ENCODE data around the gene MRPS5. TPM values are rescaled to one million over a fixed set of nuclear protein-coding genes. Genes with fewer than 3 reads are reported as not detected.

MRPS5 gene
- total RNA-seq, 2 donors from 2014 or later: 57.9 to 59.0 TPM

DNA sequence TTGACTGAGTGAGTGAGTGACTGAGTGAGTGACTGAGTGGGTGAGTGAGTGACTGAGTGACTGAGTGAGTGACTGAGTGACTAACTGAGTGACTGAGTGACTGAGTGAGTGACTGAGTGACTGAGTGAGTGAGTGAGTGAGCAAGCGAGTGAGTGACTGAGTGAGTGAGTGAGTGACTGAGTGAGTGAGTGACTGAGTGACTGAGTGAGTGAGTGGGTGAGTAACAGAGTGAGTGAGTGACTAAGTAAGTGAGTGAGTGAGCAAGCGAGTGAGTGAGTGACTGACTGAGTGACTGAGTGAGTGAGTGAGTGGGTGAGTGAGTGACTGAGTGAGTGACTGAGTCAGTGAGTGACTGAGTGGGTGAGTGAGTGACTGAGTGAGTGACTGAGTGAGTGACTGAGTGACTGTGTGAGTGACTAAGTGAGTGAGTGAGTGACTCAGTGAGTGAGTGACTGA, 84.2 kb downstream of the MRPS5 start:
- H3K9ac ChIP-seq (ENCODE audit: extremely low read depth, low read length, poor library complexity, severe bottlenecking): no peak overlapping the region
- H3K4me1 ChIP-seq (ENCODE audit: control insufficient read depth, insufficient read depth, low read length): no peaks in the 10 kb centered on the region
- peaks cover 6% of the 10 kb centered on the region for H3K9me3 ChIP-seq (ENCODE audit: control insufficient read depth, low read length)
- no peak overlapping the region for H3K27ac ChIP-seq (ENCODE audit: low read depth, low read length)
- DNase-seq: no peak
- peaks cover 29% of the 10 kb centered on the region for H3K27me3 Mint-ChIP-seq (ENCODE audit: insufficient read depth)
- no peak overlapping the region for H3K4me3 Mint-ChIP-seq
- 89 to 100% methylated on average over 2 of the region's 2 CpGs for WGBS, 2 experiments (ENCODE audit: insufficient coverage in 1 of 2, insufficient read length in 1 of 2)
- no peaks in the 10 kb centered on the region for H3K4me1 Mint-ChIP-seq
- no peak overlapping the region for H3K27ac Mint-ChIP-seq
- H3K9me3 Mint-ChIP-seq: peaks cover 24% of the 10 kb centered on the region
- H3K27me3 ChIP-seq (ENCODE audit: control insufficient read depth, insufficient read depth, low read length, poor library complexity, severe bottlenecking): no peaks in the 10 kb centered on the region
- TF ChIP-seq, protein P1, sequence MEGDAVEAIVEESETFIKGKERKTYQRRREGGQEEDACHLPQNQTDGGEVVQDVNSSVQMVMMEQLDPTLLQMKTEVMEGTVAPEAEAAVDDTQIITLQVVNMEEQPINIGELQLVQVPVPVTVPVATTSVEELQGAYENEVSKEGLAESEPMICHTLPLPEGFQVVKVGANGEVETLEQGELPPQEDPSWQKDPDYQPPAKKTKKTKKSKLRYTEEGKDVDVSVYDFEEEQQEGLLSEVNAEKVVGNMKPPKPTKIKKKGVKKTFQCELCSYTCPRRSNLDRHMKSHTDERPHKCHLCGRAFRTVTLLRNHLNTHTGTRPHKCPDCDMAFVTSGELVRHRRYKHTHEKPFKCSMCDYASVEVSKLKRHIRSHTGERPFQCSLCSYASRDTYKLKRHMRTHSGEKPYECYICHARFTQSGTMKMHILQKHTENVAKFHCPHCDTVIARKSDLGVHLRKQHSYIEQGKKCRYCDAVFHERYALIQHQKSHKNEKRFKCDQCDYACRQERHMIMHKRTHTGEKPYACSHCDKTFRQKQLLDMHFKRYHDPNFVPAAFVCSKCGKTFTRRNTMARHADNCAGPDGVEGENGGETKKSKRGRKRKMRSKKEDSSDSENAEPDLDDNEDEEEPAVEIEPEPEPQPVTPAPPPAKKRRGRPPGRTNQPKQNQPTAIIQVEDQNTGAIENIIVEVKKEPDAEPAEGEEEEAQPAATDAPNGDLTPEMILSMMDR (conservative IDR thresholded peaks at IDR 0.05): no peak
- no peak overlapping the region for H3K4me3 ChIP-seq (ENCODE audit: low read length)
- H3K36me3 ChIP-seq (ENCODE audit: control insufficient read depth, insufficient read depth, low read length): no peaks in the 10 kb centered on the region
- H3K36me3 Mint-ChIP-seq (ENCODE audit: low read depth): no peaks in the 10 kb centered on the region

DNA sequence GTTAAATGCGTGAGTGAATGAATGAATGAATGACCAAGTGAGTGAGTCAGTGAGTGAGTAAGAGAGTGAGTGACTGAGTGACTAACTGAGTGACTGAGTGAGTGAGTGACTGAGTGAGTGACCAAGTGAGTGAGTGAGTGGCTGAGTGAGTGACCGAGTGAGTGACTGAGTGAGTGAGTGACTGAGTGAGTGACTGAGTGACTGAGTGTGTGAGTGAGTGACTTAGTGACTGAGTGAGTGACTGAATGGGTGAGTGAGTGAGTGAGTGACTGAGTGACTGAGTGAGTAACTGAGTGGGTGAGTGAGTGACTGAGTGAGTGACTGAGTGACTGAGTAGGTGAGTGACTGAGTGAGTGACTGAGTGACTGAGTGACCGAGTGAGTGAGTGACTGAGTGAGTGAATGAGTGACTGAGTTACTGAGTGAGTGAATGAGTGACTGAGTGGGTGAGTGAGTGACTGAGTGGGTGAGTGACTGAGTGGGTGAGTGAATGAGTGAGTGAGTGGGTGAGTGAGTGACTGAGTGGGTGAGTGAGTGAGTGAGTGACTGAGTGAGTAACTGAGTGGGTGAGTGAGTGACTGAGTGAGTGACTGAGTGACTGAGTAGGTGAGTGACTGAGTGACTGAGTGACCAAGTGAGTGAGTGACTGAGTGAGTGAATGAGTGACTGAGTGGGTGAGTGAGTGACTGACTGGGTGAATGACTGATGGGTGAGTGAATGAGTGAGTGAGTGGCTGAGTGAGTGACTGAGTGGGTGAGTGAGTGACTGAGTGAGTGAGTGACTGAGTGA, 84.8 kb downstream of the MRPS5 start:
- Mint-ChIP-seq H3K27me3 (ENCODE audit: insufficient read depth) (peaks cover 33% of the 10 kb centered on the region), H3K4me3 (no peak overlapping the region), H3K36me3 (ENCODE audit: low read depth) (no peaks in the 10 kb centered on the region), H3K4me1 (no peaks in the 10 kb centered on the region), H3K9me3 (peaks cover 24% of the 10 kb centered on the region), H3K27ac (no peak overlapping the region)
- Histone ChIP-seq H3K9ac (ENCODE audit: extremely low read depth, low read length, poor library complexity, severe bottlenecking) (no peak overlapping the region), H3K9me3 (ENCODE audit: control insufficient read depth, low read length) (peaks cover 6% of the 10 kb centered on the region), H3K4me3 (ENCODE audit: low read length) (no peak overlapping the region), H3K4me1 (ENCODE audit: control insufficient read depth, insufficient read depth, low read length) (no peaks in the 10 kb centered on the region), H3K27ac (ENCODE audit: low read depth, low read length) (no peak overlapping the region), H3K27me3 (ENCODE audit: control insufficient read depth, insufficient read depth, low read length, poor library complexity, severe bottlenecking) (no peaks in the 10 kb centered on the region), H3K36me3 (ENCODE audit: control insufficient read depth, insufficient read depth, low read length) (no peaks in the 10 kb centered on the region)
- DNase-seq: no peak
- WGBS, 2 experiments (ENCODE audit: insufficient coverage in 1 of 2, insufficient read length in 1 of 2): 85 to 88% methylated on average over 2 to 3 of the region's 3 CpGs
- TF ChIP-seq, protein P1 (conservative IDR thresholded peaks at IDR 0.05): no peak

Other genes with a start within 250 kb of the MRPS5 start
- gene MAL, start 96.1 kb downstream of the MRPS5 start, total RNA-seq: not detected
- 10 to 100 TPM; 27.8 to 37.1 TPM for gene ZNF514, start 38.0 kb upstream of the MRPS5 start, total RNA-seq
- gene ZNF2, start 44.0 kb upstream of the MRPS5 start, total RNA-seq: 1 to 10 TPM; 2.9 to 4.1 TPM
- 10 to 100 TPM; 14.7 to 16.7 TPM for gene ZNF892, start 85.7 kb upstream of the MRPS5 start, total RNA-seq
- gene PROM2, start 152.6 kb upstream of the MRPS5 start, total RNA-seq: 1 to 10 TPM; 2.2 to 2.3 TPM
- gene KCNIP3, start 175.5 kb upstream of the MRPS5 start, total RNA-seq: 1 to 10 TPM in 1 of 2 donors, under 1 TPM in 1; 0.26 to 1.3 TPM

All from endodermal cell (in vitro differentiated cells).